Measurements from ENCODE around the gene FAM222A.

Gene FAM222A

DNA sequence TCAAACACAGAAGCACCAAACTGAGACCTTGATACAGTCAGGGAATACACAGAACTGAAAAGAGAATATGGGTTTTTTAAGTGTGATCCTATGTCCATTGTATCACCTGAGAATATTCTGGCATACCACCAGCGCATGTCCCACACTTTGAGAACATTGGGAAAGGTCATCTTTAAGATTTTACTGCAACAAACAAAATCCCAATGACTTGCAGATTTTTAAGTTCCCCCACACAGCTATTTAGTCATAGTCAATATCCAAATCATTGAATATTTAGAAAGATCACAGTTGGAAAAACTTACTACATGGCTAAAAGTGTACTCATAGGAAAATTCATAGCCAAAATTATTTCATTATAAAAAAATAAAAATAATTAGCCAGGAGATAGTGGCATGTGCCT, 65.1 kb downstream of the FAM222A start:
- Histone ChIP-seq H3F3A (ENCODE audit: insufficient read depth) (no peaks in the 10 kb centered on the region), H3K4me3 (ENCODE audit: insufficient read depth, low read length, poor library complexity, severe bottlenecking) (no peak overlapping the region), H2AFZ (ENCODE audit: low read depth, low read length, severe bottlenecking) (no peak overlapping the region), H3K9ac (ENCODE audit: low read length) (no peak overlapping the region), H3K9me3 (ENCODE audit: insufficient read depth, low read length) (0 out of 2 replicates have a peak, but pooled peaks cover 5% of the 10 kb centered on the region), H3K9me2 (replicated peaks; ENCODE audit: insufficient read depth, low read length) (no peaks in the 10 kb centered on the region), H3K27me3 (ENCODE audit: low read length) (no peaks in the 10 kb centered on the region), H3K27ac (ENCODE audit: low read depth, low read length) (no peak overlapping the region), H3K79me2 (ENCODE audit: insufficient read depth, low read length) (no peaks in the 10 kb centered on the region), H3K36me3 (ENCODE audit: low read length) (no peaks in the 10 kb centered on the region), H3K4me2 (ENCODE audit: low read depth, low read length, poor library complexity, severe bottlenecking) (no peak overlapping the region), H4K20me1 (ENCODE audit: low read depth, low read length) (no peaks in the 10 kb centered on the region)
- TF ChIP-seq EZH2phosphoT487 (conservative IDR thresholded peaks at IDR 0.05; ENCODE audit: low read length) = no peak
- TF ChIP-seq, protein P1, sequence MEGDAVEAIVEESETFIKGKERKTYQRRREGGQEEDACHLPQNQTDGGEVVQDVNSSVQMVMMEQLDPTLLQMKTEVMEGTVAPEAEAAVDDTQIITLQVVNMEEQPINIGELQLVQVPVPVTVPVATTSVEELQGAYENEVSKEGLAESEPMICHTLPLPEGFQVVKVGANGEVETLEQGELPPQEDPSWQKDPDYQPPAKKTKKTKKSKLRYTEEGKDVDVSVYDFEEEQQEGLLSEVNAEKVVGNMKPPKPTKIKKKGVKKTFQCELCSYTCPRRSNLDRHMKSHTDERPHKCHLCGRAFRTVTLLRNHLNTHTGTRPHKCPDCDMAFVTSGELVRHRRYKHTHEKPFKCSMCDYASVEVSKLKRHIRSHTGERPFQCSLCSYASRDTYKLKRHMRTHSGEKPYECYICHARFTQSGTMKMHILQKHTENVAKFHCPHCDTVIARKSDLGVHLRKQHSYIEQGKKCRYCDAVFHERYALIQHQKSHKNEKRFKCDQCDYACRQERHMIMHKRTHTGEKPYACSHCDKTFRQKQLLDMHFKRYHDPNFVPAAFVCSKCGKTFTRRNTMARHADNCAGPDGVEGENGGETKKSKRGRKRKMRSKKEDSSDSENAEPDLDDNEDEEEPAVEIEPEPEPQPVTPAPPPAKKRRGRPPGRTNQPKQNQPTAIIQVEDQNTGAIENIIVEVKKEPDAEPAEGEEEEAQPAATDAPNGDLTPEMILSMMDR (IDR thresholded peaks at IDR 0.05; ENCODE audit: insufficient read depth, low read length, poor library complexity, severe bottlenecking) = no peak

DNA sequence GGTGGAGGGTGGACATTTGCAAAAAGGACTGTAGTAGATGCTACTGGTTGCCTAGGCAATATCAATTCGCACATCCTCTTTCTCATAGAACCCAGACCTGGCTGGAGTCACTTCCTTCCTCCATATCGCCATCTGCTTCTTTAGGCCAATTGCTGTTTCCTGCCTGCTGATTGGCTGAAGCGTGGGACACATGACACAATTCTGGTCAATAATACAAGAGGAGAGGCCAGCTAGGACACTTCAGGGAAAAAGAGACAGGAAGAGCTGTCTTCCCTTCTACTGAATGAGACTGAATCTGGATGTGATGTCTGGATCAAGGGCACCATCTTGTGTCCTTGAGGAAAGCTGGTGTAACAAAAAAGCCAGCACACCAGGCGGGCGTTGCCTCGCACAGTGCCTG, 65.8 kb downstream of the FAM222A start:
- Histone ChIP-seq H3K27ac (ENCODE audit: low read depth, low read length) (no peak overlapping the region), H3F3A (ENCODE audit: insufficient read depth) (no peaks in the 10 kb centered on the region), H3K9ac (ENCODE audit: low read length) (no peak overlapping the region), H3K36me3 (ENCODE audit: low read length) (no peaks in the 10 kb centered on the region), H2AFZ (ENCODE audit: low read depth, low read length, severe bottlenecking) (no peak overlapping the region), H3K27me3 (ENCODE audit: low read length) (no peaks in the 10 kb centered on the region), H3K79me2 (ENCODE audit: insufficient read depth, low read length) (no peaks in the 10 kb centered on the region), H3K9me2 (replicated peaks; ENCODE audit: insufficient read depth, low read length) (no peaks in the 10 kb centered on the region), H3K4me3 (ENCODE audit: insufficient read depth, low read length, poor library complexity, severe bottlenecking) (no peak overlapping the region), H3K9me3 (ENCODE audit: insufficient read depth, low read length) (0 out of 2 replicates have a peak, but pooled peaks cover 5% of the 10 kb centered on the region), H3K4me2 (ENCODE audit: low read depth, low read length, poor library complexity, severe bottlenecking) (no peak overlapping the region), H4K20me1 (ENCODE audit: low read depth, low read length) (no peaks in the 10 kb centered on the region)
- TF ChIP-seq, protein P1 (IDR thresholded peaks at IDR 0.05; ENCODE audit: insufficient read depth, low read length, poor library complexity, severe bottlenecking) = no peak
- TF ChIP-seq EZH2phosphoT487 (conservative IDR thresholded peaks at IDR 0.05; ENCODE audit: low read length) = no peak

DNA sequence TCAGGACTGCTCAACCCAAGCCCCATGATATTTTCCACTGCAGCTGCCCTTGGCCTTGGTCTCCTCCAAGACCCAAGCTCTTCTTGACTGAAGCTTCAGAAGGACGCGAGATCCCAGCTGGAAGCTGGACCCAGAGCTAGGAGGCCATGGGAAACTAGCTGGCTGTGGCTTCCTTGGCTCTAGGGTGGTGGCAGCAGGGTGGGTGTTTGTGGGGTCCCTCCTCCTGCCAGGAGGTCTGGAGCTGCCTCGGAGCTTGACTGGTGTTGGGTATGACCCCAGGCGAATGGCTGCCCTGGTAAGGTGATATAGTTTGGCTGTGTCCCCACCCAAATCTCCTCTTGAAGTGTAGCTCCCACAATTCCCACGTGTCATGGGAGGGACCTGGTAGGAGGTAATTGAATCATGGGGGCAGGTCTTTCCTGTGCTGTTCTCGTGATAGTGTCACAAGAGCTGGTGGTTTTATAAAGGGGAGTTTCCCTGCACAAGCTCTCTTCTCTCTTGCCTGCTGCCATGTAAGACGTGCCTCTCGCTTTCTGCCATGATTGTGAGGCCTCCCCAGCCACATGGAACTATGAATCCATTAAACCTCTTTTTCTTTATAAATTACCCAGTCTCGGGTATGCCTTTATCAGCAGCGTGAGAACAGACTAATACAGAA, 68.2 kb downstream of the FAM222A start:
- Histone ChIP-seq H3F3A (ENCODE audit: insufficient read depth) (no peaks in the 10 kb centered on the region), H2AFZ (ENCODE audit: low read depth, low read length, severe bottlenecking) (no peak overlapping the region), H3K4me3 (ENCODE audit: insufficient read depth, low read length, poor library complexity, severe bottlenecking) (no peak overlapping the region), H3K27ac (ENCODE audit: low read depth, low read length) (no peak overlapping the region), H3K79me2 (ENCODE audit: insufficient read depth, low read length) (no peaks in the 10 kb centered on the region), H4K20me1 (ENCODE audit: low read depth, low read length) (no peaks in the 10 kb centered on the region), H3K9me3 (ENCODE audit: insufficient read depth, low read length) (0 out of 2 replicates have a peak, but pooled peaks cover 5% of the 10 kb centered on the region), H3K4me2 (ENCODE audit: low read depth, low read length, poor library complexity, severe bottlenecking) (no peak overlapping the region), H3K9me2 (replicated peaks; ENCODE audit: insufficient read depth, low read length) (no peaks in the 10 kb centered on the region), H3K9ac (ENCODE audit: low read length) (no peak overlapping the region), H3K36me3 (ENCODE audit: low read length) (no peaks in the 10 kb centered on the region), H3K27me3 (ENCODE audit: low read length) (0 out of 2 replicates have a peak, but pooled peaks cover 4% of the 10 kb centered on the region)
- TF ChIP-seq, protein P1 (IDR thresholded peaks at IDR 0.05; ENCODE audit: insufficient read depth, low read length, poor library complexity, severe bottlenecking) = no peak
- TF ChIP-seq EZH2phosphoT487 (conservative IDR thresholded peaks at IDR 0.05; ENCODE audit: low read length) = no peak

Measured in SU-DHL-6 (cell line).